Caco-2 (cell line): ENCODE results near the gene SRPK1. TPM values are rescaled to one million over a fixed set of nuclear protein-coding genes. Genes with fewer than 3 reads are reported as not detected.

Experiments used
- BruUV-seq: library from RNA; stranded (reverse); fragments of 400-500 nt; replicated peaks from 2 replicates; lab custom pipeline; 2021; lab: Mats Ljungman, UMichigan
- CTCF ChIA-PET: fragments of 300-600 bp; sonication (Branson Sonifier 250); formaldehyde crosslinking; loops from one replicate; lab custom pipeline; 2022; ENCODE audit warnings: antibody characterized with exemption; lab: Charles Lee
- POLR2A ChIA-PET: fragments of 300-600 bp; sonication (Branson Sonifier 250); formaldehyde crosslinking; loops from one replicate; lab custom pipeline; 2022; ENCODE audit warnings: antibody characterized with exemption; lab: Charles Lee
- DNase-seq, 2 experiments: peaks; one replicate each; pipeline versions ENCODE4 v3.0.0 to v3.0.0-alpha.2; 2020 to 2022
- H3K27me3 ChIP-seq: replicated peaks from 2 replicates; pipeline ENCODE4 v1.6.0; 2011; ENCODE audit warnings: low read length; ENCODE audit not compliant: control insufficient read depth, insufficient read depth
- H3K36me3 ChIP-seq: 2 replicates; pipeline ENCODE4 v1.5.1; 2011; ENCODE audit warnings: low read length; ENCODE audit not compliant: control insufficient read depth, insufficient read depth
- H3K4me1 ChIP-seq: fragments of 250-450 bp; sonication (Bioruptor Pico); 2 replicates; pipeline ENCODE4 v1.5.1; 2020; ENCODE audit warnings: mild to moderate bottlenecking
- H3K4me3 ChIP-seq: 2 replicates; pipeline ENCODE4 v1.5.1; 2011; ENCODE audit warnings: low read depth, mild to moderate bottlenecking, control low read depth, low read length
- H3K9me3 ChIP-seq: fragments of 250-450 bp; sonication (Bioruptor Pico); 2 replicates; pipeline ENCODE4 v1.5.1; 2020; ENCODE audit warnings: mild to moderate bottlenecking, moderate library complexity
- H3K27ac Mint-ChIP-seq: one replicate; pipeline ENCODE4 v1.8.0; 2022; ENCODE audit warnings: mixed read lengths; ENCODE audit not compliant: unreplicated experiment
- H3K27me3 Mint-ChIP-seq: one replicate; pipeline ENCODE4 v1.8.0; 2022; ENCODE audit warnings: mixed read lengths; ENCODE audit not compliant: insufficient read depth, unreplicated experiment
- H3K36me3 Mint-ChIP-seq: one replicate; pipeline ENCODE4 v1.8.0; 2022; ENCODE audit warnings: mild to moderate bottlenecking, mixed read lengths; ENCODE audit not compliant: insufficient read depth, unreplicated experiment
- H3K4me1 Mint-ChIP-seq: one replicate; pipeline ENCODE4 v1.8.0; 2022; ENCODE audit warnings: low read depth, mixed read lengths; ENCODE audit not compliant: unreplicated experiment
- H3K4me3 Mint-ChIP-seq: one replicate; pipeline ENCODE4 v1.8.0; 2022; ENCODE audit warnings: mild to moderate bottlenecking, moderate library complexity, mixed read lengths; ENCODE audit not compliant: unreplicated experiment
- H3K9me3 Mint-ChIP-seq: one replicate; pipeline ENCODE4 v1.8.0; 2022; ENCODE audit warnings: mixed read lengths; ENCODE audit not compliant: unreplicated experiment
- intact Hi-C: fragments of 100-400 bp; cut with micrococcal nuclease; formaldehyde crosslinking; loops from one replicate; pipeline ENCODE4 v1.10.0; 2022; ENCODE audit not compliant: unreplicated experiment
- total RNA-seq: library from RNA; stranded (reverse); gene quantifications from 2 replicates; pipeline ENCODE4 v1.2.3, GENCODE V29; 2022
- TF ChIP-seq, protein P1 (sequence below), 2 experiments: fragments of 200-600 bp in 1 of 2; IDR thresholded peaks; 1 replicate in 1 of 2; 2 replicates in 1 of 2; pipeline versions ENCODE4 v1.5.1 to v1.8.0; 2011 to 2022; ENCODE audit warnings: antibody characterized with exemption in 1 of 2, control low read depth in 1 of 2, inconsistent platforms in 1 of 2, low read depth in 1 of 2, low read length in 1 of 2, mild to moderate bottlenecking in 1 of 2, moderate library complexity in 1 of 2; ENCODE audit not compliant: insufficient read depth in 1 of 2, severe bottlenecking in 1 of 2, unreplicated experiment in 1 of 2

Gene SRPK1
- total RNA-seq, 1 experiment from 2014 or later = 114 TPM

DNA sequence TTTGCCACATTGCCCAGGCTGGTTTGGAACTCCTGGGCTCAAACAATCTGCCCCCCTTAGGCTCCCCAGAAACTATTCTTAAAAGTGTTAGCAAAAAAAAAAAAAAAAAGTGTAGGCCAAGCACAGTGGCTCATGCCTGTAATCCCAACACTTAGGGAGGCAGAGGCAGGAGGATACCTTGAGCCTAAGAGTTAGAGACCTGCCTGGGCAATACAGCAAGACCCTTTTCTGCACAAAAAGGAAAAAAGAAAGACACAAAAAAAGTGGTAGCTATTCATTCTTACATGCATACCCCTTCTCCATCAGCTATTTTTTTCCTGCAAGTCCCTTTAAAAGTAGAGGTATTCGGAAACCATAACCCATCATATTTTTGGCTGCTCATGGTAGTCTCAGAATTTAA is 3.2 kb upstream of the SRPK1 start:
- Histone ChIP-seq H3K4me1 (peaks cover 18% of the 10 kb centered on the region; the same call in 1 of the 2 replicates), H3K36me3 (no peaks in the 10 kb centered on the region), H3K27me3 (no peaks in the 10 kb centered on the region), H3K9me3 (no peaks in the 10 kb centered on the region), H3K4me3 (no peak overlapping the region)
- Mint-ChIP-seq H3K36me3 (peaks cover 9% of the 10 kb centered on the region), H3K4me1 (peaks cover 29% of the 10 kb centered on the region), H3K27me3 (no peaks in the 10 kb centered on the region), H3K27ac (no peak overlapping the region), H3K4me3 (no peak overlapping the region), H3K9me3 (no peaks in the 10 kb centered on the region)
- intact Hi-C loops = loop anchor here (5.0 kb wide), 1 partner anchor 103 kb away; the partner anchor contains the start of gene MAPK14
- BruUV-seq = no TSS peak
- POLR2A ChIA-PET = interaction anchor here (0.6 kb wide), 1 partner anchor 104 kb away, joined by 4 read pairs; no protein-coding TSS in a partner anchor
- TF ChIP-seq, protein P1, sequence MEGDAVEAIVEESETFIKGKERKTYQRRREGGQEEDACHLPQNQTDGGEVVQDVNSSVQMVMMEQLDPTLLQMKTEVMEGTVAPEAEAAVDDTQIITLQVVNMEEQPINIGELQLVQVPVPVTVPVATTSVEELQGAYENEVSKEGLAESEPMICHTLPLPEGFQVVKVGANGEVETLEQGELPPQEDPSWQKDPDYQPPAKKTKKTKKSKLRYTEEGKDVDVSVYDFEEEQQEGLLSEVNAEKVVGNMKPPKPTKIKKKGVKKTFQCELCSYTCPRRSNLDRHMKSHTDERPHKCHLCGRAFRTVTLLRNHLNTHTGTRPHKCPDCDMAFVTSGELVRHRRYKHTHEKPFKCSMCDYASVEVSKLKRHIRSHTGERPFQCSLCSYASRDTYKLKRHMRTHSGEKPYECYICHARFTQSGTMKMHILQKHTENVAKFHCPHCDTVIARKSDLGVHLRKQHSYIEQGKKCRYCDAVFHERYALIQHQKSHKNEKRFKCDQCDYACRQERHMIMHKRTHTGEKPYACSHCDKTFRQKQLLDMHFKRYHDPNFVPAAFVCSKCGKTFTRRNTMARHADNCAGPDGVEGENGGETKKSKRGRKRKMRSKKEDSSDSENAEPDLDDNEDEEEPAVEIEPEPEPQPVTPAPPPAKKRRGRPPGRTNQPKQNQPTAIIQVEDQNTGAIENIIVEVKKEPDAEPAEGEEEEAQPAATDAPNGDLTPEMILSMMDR (IDR thresholded peaks at IDR 0.05; ENCODE audit: insufficient read depth in 1 of 2, low read depth in 1 of 2, low read length in 1 of 2, severe bottlenecking in 1 of 2, unreplicated experiment in 1 of 2) = no peak
- no peak for DNase-seq
- CTCF ChIA-PET = no interaction called here

DNA sequence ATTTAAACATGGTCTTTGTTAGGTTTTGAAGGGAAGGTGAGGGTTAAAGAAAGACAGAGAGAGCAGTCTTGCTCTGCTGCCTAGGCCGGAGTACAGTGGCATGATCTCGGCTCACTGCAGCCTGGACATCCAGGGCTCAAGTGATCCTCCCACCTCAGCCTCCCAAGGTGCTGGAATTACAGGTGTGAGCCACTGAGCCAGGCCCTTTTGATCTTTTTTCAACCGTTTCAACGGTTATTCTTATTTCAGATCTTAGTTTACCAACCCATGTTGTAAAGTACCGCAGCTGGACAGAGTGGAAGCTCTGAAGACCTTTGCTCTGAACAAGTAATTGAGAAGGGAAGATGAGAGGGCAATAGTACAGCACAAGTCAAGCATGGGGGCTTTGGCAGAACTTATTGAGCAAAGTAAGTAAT is 1.2 kb upstream of the SRPK1 start:
- no TSS peak for BruUV-seq
- peak; percentile 24 to 40 for DNase-seq
- Histone ChIP-seq H3K4me3 (peak overlapping the region; percentile 69), H3K27me3 (no peaks in the 10 kb centered on the region), H3K9me3 (no peaks in the 10 kb centered on the region), H3K4me1 (peaks cover 23% of the 10 kb centered on the region), H3K36me3 (no peaks in the 10 kb centered on the region)
- ChIA-PET CTCF (interaction anchor here (0.6 kb wide), 1 partner anchor 107 kb away, joined by 3 read pairs; no protein-coding TSS in a partner anchor), POLR2A (interaction anchor here (0.6 to 1.4 kb wide), 2 partner anchors 11 to 46 kb away, joined by 3 read pairs; no protein-coding TSS in a partner anchor)
- Mint-ChIP-seq H3K27ac (peak overlapping the region; percentile 11), H3K27me3 (no peaks in the 10 kb centered on the region), H3K9me3 (no peaks in the 10 kb centered on the region), H3K4me3 (peak overlapping the region; percentile 97), H3K36me3 (peaks cover 19% of the 10 kb centered on the region), H3K4me1 (peaks cover 34% of the 10 kb centered on the region)
- TF ChIP-seq, protein P1 (IDR thresholded peaks at IDR 0.05; ENCODE audit: insufficient read depth in 1 of 2, low read depth in 1 of 2, low read length in 1 of 2, severe bottlenecking in 1 of 2, unreplicated experiment in 1 of 2) = no peak
- intact Hi-C loops = loop anchor here (5.0 kb wide), 1 partner anchor 105 kb away; the partner anchor contains the start of gene MAPK14

DNA sequence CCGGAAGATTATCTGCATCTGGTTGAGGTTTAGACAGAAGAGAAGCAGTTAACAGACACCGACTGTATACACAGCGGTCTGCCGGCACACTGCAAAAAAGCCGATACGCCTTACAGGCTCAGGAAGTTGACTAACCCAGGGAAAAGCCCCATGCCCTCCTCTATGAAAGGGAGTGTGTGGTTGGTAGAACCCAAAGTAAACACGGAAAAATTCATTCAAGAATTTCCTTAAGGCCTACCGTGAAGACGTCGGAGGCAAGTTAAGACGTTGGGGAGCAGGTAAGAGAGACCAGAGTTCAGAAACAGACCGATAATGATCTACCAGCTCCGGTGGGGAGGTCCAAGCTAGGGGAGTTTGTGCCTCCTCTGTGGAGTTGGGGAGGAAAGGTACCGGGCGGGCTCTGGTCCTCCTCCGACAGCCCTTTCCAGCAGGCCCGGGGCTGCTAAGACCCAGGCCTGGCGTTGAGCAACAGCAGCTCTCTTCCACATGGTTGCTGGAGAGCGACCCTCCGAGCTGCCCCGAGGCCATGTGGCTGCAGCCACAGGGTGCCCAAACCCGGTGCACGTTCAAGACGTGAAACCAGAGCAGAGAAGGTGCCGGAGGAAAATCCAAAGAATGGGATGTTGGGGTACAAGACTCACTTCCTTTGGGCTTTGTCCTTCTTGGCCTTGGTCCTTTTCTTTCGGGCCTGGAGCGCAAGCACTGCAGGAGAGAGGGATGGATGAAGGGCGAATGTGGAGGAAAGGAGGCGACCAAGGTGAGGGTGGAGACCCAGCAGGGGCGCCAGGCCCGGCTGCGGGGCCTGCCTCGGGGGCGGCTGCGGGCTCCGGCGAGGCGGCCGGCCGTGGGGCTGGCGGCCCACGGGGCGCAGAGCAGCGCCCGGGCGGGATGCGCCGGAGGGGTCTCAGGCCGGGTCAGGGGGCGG is 809 bp downstream of the SRPK1 start:
- Mint-ChIP-seq H3K36me3 (peaks cover 35% of the 10 kb centered on the region), H3K9me3 (no peaks in the 10 kb centered on the region), H3K4me3 (peak overlapping the region; percentile 97), H3K27me3 (no peaks in the 10 kb centered on the region), H3K4me1 (peaks cover 34% of the 10 kb centered on the region), H3K27ac (peak overlapping the region; percentile 97)
- no TSS peak for BruUV-seq
- TF ChIP-seq, protein P1 (IDR thresholded peaks at IDR 0.05; ENCODE audit: insufficient read depth in 1 of 2, low read depth in 1 of 2, low read length in 1 of 2, severe bottlenecking in 1 of 2, unreplicated experiment in 1 of 2) = no peak
- peak; percentile 51 to 58 for DNase-seq
- H3K27me3 ChIP-seq = no peaks in the 10 kb centered on the region
- intact Hi-C loops = loop anchor here (2.0 to 5.0 kb wide), 2 partner anchors 43 to 107 kb away; partner anchors contain the start of gene MAPK14
- H3K9me3 ChIP-seq = no peaks in the 10 kb centered on the region
- peak overlapping the region; percentile 69 for H3K4me3 ChIP-seq
- CTCF ChIA-PET = interaction anchor here (0.6 kb wide), 1 partner anchor 62 kb away, joined by 3 read pairs; no protein-coding TSS in a partner anchor
- H3K36me3 ChIP-seq = no peaks in the 10 kb centered on the region
- POLR2A ChIA-PET = no interaction called here
- peaks cover 20% of the 10 kb centered on the region for H3K4me1 ChIP-seq
